ENCODE results near the gene CALR. TPM values are rescaled to one million over a fixed set of nuclear protein-coding genes. Genes with fewer than 3 reads are reported as not detected.
"Not testable (repeated sequence)": the region's sequence is repeated elsewhere in the genome, so short reads cannot be mapped to it uniquely, and the experiment has no call there.

The CALR gene
- total RNA-seq, 2 donors from 2014 or later = 298 to 388 TPM

DNA sequence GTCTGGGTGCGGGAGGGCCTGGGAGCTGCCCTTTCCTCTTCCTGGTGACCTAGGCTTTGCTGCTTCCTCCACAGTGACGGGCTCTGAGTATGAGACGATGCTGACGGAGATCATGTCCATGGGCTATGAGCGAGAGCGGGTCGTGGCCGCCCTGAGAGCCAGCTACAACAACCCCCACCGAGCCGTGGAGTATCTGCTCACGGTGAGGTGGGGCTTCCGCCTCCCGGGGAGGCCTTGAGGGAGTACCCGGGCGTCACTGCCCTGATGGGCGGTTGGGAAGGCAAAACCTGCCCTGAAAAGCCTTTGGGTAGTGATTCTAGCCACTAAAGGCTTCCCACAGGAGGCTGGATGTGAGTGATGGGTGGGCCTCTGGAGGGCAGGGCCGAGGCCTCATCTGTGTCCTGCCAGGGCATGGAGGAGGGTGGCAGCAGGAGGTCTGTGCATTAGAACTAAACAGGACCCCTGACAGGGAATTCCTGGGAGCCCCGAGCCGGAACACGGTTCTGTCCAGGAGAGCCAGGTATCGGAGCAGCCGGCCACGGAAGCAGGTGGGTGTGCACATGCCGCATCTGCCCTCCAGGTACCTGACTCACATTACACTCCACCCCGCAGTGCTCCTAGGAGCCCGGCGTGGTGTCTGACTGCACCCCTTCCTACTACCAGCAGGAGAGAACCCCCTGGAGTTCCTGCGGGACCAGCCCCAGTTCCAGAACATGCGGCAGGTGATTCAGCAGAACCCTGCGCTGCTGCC is 10.4 kb downstream of the CALR start:
- Histone ChIP-seq H3K27ac (no peak overlapping the region), H3K27me3 (no peaks in the 10 kb centered on the region), H3K4me1 (peaks cover 35% of the 10 kb centered on the region), H3K9me3 (no peaks in the 10 kb centered on the region), H3K36me3 (replicated peaks in 1 of 2; ENCODE audit: insufficient read depth in 1 of 2, low read depth in 2 of 2) (peaks cover 8 to 29% of the 10 kb centered on the region in 2 donors), H3K4me3 (no peak overlapping the region)
- TF ChIP-seq, protein P1, sequence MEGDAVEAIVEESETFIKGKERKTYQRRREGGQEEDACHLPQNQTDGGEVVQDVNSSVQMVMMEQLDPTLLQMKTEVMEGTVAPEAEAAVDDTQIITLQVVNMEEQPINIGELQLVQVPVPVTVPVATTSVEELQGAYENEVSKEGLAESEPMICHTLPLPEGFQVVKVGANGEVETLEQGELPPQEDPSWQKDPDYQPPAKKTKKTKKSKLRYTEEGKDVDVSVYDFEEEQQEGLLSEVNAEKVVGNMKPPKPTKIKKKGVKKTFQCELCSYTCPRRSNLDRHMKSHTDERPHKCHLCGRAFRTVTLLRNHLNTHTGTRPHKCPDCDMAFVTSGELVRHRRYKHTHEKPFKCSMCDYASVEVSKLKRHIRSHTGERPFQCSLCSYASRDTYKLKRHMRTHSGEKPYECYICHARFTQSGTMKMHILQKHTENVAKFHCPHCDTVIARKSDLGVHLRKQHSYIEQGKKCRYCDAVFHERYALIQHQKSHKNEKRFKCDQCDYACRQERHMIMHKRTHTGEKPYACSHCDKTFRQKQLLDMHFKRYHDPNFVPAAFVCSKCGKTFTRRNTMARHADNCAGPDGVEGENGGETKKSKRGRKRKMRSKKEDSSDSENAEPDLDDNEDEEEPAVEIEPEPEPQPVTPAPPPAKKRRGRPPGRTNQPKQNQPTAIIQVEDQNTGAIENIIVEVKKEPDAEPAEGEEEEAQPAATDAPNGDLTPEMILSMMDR (IDR thresholded peaks at IDR 0.05) = no peak
- no peak for TF ChIP-seq POLR2A (IDR thresholded peaks at IDR 0.05)
- 92 to 100% methylated on average over 5 to 30 of the region's 30 CpGs for WGBS, 2 donors
- intact Hi-C loops (cut with DNase I) = no loop called here
- DNase-seq (no peak), ATAC-seq (no peak)

DNA sequence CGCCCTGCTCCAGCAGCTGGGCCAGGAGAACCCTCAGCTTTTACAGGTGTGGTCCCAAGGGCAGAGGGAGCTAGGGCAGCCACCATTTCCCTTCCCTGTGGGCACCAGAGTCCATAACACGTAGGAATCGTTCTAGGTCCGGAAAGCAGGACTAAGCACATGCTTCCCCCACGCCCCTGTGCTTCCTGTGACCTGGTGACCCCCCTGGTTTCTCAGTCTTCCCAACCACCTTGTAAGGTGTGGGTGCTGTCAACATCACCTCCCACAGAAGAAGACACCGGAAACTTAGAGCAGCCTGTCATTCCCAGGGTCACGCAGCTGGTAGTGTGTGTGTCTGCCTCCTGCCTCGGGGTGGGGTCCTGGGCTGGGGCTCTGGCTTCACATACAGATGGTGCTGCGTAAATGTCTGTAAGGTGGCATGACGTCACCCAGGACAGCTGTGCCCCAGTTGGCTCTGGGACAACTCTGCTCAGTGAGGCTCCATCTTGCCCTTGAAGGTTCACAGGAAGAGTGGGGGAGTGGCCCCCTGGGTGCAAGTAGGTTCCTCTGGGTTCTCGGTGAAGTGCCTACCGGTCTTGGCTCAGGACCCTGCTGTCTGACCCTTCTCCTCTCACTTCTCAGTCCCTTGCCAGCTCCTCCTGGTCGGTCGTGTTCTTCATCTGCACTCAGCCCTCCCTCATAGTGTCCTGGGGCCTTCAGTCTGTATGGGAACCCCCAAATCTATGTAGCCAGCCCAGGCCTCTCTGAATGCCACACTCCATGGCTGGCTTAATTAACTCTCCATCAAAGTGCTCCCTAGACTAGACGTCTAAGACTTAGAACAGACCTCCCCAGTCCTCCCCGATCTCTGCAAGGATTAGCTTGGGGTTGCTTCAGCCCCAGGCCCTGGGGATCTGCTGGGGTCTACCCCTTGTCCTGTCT is 11.2 kb downstream of the CALR start:
- intact Hi-C loops (cut with DNase I) = no loop called here
- TF ChIP-seq, protein P1 (IDR thresholded peaks at IDR 0.05) = no peak
- no peak for TF ChIP-seq POLR2A (IDR thresholded peaks at IDR 0.05)
- ATAC-seq = no peak

DNA sequence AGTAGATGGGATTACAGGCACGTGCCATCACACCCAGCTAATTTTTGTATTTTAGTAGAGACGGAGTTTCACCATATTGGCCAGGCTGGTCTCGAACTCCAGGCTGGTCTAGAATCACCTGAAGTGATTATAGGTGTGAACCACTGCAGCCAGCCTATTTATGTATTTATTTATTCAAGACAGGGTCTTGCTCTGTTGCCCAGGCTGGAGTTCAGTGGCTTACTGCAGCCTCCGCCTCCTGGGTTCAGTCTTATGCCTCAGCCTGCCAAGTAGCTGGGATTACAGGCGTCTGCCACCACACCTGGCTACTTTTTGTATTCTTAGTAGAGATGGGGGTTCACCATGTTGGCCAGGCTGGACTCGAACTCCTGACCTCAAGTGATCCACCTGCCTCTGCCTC is 13.6 kb downstream of the CALR start:
- intact Hi-C loops (cut with DNase I); H3K9me3 ChIP-seq; H3K27me3 ChIP-seq; H3K4me3 ChIP-seq; ATAC-seq; DNase-seq: not testable (repeated sequence)
- Histone ChIP-seq H3K36me3 (replicated peaks in 1 of 2; ENCODE audit: insufficient read depth in 1 of 2, low read depth in 2 of 2) (peaks cover 8 to 31% of the 10 kb centered on the region in 2 donors), H3K4me1 (peaks cover 47% of the 10 kb centered on the region), H3K27ac (peak overlapping the region in 1 of 4 donors; percentile 10)
- 93% methylated on average over 6 of the region's 6 CpGs for WGBS, 2 donors

More for the DNA sequence above, 11.2 kb downstream of the CALR start:
- Histone ChIP-seq H3K9me3 (no peaks in the 10 kb centered on the region), H3K27ac (no peak overlapping the region), H3K36me3 (replicated peaks in 1 of 2; ENCODE audit: insufficient read depth in 1 of 2, low read depth in 2 of 2) (peaks cover 8 to 31% of the 10 kb centered on the region in 2 donors), H3K4me1 (peaks cover 36% of the 10 kb centered on the region), H3K4me3 (no peak overlapping the region), H3K27me3 (no peaks in the 10 kb centered on the region)
- DNase-seq = no peak
- WGBS, 2 donors = 75 to 88% methylated on average over 12 to 14 of the region's 16 CpGs

DNA sequence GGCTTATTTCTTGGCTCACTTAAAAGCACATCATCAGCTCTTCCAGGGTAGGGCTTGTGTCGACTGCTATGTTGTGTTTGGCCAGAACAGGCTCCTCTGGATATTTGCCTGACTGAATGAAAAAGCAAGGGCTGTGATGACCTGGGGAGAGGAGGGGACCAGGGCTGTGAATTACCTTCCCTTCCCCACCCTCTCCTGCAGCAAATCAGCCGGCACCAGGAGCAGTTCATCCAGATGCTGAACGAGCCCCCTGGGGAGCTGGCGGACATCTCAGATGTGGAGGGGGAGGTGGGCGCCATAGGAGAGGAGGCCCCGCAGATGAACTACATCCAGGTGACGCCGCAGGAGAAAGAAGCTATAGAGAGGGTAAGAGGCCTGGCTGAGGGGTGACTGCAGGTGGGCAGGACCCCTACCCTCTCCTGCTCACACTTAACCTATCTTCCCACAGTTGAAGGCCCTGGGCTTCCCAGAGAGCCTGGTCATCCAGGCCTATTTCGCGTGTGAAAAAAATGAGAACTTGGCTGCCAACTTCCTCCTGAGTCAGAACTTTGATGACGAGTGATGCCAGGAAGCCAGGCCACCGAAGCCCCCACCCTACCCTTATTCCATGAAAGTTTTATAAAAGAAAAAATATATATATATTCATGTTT is 14.2 kb downstream of the CALR start:
- Histone ChIP-seq H3K4me3 (no peak overlapping the region), H3K27ac (peak overlapping the region in 2 of 4 donors; percentile 10 to 52), H3K27me3 (no peaks in the 10 kb centered on the region), H3K9me3 (no peaks in the 10 kb centered on the region), H3K4me1 (peaks cover 45% of the 10 kb centered on the region), H3K36me3 (replicated peaks in 1 of 2; ENCODE audit: insufficient read depth in 1 of 2, low read depth in 2 of 2) (peaks cover 8 to 31% of the 10 kb centered on the region in 2 donors)
- no peak for ATAC-seq
- intact Hi-C loops (cut with DNase I) = no loop called here
- DNase-seq = no peak
- TF ChIP-seq POLR2A (IDR thresholded peaks at IDR 0.05) = no peak
- TF ChIP-seq, protein P1 (IDR thresholded peaks at IDR 0.05) = no peak
- 53 to 60% methylated on average over 5 to 12 of the region's 12 CpGs for WGBS, 2 donors
